ENCODE measurements around the gene PRICKLE2.

GRCh38 chr3:64176461-64176996, 48.7 kb downstream of the PRICKLE2 start:
- TF ChIP-seq CTCF (optimal IDR thresholded peaks at IDR 0.05 in 1 of 3, IDR thresholded peaks at IDR 0.05 in 1 of 3, conservative IDR thresholded peaks at IDR 0.05 in 1 of 3; ENCODE audit: extremely low read depth in 1 of 3, insufficient read depth in 2 of 3, low read length in 3 of 3) (no peak), EZH2 (IDR thresholded peaks at IDR 0.05; ENCODE audit: low read length) (no peak)
